COLO829 (cell line): Measurements from ENCODE around the gene STPG2.
A peak's percentile ranks its signal among the peaks of the same experiment; 100 is the strongest.

Source experiments
- DNase-seq: peaks from one replicate; pipeline ENCODE4 v3.0.0; 2012; ENCODE audit warnings: low spot score

The STPG2 gene

DNA sequence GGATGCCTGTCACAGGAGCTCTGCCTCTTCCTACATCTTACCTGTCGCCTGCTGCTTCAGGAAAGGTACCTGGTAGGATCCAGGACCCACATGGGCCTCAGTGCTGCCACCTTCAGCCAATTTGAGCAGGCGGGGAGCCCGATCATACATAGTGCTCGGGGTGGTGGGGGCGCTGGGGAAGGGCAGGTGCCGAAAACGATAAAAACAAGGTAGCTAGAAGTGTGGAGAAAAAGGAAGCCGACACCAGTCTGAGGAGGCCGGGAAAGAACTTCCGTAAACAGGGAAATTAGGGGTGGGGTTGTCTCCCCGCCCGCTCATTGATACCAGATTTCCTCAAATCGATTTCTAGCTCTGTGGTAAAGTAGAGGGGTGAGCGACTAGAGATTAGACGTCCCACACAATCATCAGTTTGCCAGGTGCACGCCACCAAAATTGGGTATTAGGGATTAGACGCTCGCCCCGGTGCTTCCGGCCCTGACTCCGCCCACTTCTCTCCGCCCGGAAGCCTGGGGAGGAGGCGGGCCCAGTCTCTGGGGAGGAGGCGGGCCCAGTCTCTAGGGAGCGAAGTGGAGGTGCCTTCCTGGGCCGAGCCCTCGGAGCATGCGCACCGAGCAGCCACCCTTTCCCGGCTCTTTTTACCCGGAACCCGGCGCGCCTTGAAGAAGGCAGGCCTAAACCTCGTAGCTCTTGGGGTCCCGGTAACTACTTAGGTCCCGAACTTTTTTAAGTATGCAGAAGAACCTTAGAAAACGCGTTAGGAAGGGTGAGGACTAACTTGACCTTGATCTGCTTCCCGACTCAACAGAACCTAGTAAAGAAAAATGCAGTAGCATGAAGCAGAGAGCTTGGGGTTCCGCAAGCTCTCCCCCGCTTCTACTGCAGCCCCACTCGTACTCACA lies at the start of gene STPG2:
Gene STPG2, minus strand, starts transcription at position 476 of the 899 bp plus-strand sequence.
- DNase-seq = peak; percentile 95

DNA sequence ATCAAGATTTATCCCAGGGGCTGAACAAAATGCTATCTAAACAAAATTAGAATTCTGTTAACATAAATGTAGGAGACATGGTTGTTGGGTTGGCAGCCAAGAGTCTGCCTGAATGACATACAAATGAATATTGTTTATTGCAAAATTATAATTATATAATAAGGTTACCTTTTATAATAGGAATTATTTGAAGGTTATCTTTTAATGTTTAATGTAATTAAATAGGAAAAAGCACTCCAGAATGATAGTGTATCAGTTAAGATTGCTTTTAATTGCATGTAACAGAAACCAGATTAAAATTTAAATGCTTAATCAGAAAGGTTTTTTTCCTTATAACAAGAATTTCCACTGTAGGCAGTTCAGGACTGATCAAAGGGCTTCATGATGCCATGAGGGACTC lies 42.0 kb upstream of the STPG2 start:
- DNase-seq = no peak

DNA sequence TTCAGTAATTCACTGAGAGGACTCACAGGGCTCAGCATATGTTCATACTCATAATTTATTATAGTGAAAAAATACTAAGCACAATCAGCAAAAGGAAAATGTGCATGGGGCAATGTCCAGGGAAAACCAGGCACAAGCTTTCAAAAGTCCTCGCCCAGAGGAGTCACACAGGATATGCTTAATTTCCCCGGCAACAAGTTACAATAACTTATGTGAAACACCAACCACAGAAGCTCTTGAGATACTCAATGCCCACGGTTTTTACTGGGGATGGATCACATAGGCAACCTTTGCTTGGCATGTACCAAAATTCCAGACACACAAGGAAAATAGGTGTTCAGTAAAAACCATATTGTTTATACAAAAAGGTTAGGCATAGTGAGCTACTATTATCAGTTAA lies 38.5 kb upstream of the STPG2 start:
- DNase-seq = no peak

DNA sequence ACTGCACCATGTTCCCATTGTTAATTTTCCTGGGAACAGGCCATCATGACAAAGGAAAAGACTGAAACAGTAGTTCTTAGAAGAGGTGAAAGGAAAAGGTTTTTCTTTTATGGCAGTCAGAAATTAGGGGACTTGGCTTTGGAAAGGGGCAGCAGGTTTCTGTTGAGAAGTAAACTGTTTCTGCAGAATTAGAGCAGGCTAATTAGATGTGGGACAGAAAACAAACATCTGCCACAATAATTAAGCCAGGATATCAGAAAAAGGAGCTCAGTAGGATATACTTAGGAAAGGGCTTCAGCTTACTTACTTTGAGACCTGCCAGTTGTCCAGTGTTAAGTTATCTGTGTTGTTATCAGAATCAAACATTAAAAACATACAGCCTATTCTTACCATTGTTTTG lies 36.7 kb upstream of the STPG2 start:
- no peak for DNase-seq

DNA sequence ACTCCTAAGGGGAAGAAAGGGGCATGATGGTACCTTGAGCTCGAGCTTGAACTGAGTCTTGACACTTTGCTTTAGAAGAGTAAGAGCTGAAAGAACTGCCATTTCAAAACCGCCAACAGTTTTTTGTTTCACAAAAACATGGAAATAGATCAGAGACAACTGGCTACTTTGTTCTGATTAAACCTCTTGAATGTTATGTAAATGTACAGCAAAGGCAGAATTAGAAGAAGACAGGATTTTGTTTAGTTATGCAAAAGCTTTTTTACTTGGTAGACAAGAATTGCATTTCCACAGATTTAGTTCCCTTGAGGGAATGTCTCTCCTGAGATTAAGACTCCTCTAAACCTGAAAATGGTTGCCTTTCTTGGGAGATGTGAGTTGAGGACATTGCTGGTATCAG lies 33.3 kb upstream of the STPG2 start:
- no peak for DNase-seq

DNA sequence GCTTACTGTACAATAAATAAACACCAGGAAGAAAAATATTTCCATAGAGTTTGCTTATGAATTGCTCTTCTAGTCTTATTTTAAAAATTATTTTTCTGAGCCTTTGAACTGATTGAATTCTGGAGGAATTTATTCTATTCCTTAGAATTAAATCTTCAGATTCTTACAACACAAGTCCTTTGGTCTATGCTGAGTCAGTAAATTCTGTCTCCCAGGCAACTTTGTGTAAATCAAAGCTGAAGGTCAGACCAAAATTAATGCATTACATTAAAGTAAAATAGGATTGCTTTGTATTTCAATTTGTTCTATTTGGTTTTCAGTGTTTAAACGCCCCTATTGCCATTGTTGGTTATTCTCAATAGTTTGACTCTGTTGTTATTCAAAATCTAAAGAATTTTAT lies 26.8 kb upstream of the STPG2 start:
- no peak for DNase-seq

DNA sequence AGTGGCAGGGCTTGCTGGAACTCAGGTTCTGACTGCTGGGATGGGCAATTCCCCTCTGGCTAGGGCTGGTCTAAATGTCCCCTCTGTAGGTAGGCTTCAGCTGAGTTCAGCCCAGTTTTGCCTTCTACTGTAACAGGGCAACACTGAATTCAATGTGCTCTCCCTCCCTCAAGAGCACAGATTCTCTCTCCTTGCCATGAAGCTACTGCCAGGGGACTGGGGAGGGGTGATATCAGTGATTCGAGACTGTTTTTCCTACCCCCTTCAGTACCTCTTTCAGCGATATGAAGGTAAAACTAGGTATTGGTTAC lies 23.4 kb upstream of the STPG2 start:
- no peak for DNase-seq

DNA sequence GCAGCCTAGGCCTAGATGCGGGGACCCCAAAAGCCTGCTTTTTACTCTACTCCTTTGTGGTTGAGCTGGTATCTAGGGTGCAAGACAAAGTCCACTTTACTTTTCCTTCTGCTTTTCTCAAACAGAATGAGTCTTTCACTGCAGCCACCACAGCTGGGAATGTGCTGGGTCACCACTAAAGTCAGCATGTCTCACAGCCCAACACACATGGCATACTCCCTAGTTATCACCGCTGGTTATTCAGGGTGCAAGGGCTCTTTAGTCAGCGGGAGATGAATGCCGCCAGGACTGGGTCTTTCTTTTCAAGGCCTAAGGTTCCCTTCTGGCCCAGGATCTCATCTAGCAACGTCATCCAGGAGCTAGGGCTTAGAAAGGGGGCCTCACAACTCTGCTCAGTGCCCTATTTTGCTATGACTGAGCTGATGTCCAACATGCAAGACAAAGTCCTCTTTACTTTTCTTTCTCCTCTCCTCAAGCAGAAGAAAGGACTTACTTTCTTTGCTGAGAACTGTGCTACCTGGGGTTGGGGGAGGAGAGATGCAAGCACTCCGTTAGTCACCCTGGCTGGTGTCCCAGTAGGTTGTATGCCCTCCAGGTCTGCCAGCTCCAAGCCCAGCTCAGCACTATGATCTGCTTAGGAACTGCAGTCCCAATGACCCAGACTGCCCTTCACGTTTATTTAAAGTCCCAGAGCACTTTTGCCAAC lies 22.9 kb upstream of the STPG2 start:
- no peak for DNase-seq

DNA sequence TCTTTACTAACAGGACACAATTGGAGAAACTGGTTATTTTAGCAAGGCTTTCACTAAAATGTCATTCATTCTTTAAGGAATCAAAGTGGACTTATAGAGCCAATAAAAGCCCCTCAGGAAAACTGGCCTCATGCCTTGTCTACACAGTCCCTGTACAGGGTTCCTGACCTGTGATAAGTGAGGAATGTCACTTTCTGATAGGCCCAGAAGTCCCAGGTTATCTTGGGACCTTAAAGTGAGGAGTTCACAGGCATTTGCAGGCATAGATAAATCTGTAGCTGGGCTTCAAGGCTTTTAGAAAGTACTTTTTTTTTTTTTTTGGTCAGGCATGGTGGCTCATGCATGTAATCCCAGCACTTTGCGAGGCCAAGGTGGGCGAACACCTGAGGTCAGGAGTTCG lies 19.4 kb upstream of the STPG2 start:
- DNase-seq = no peak

DNA sequence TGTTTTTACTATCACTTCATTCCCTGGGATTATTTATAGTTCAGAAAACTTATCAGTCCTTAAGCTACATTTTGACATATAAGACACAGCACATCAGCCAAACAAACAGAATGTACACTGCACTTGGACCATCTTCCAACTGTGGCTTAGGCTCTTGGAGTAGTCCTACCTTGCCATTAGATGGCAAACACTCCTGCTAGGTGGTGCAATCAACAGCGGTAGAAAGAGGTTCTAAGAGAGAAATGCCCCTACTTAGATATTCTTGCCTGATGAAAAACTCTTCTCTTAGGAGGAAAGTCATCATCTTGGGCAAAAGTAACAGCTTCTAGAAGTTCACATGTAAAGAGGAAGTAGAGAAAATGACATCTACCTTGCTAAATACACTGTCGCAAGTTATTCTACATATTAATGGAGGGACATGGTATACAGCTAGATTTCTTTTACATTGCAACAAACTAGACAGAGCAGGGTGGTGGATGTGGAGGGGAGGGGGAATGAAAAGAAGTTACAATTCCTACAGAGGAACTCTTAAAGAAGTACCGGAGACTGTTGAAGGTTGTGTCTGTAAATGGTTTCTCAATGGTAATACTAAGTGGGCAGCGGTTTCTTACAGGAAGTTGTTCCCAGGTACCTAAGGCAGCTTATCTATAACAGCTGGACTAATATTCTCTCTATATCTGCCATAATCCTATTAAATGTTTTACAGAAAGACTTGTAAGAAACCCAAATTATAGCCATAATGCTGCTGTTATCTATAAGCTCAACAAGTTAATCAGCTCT lies 8.1 kb upstream of the STPG2 start:
- DNase-seq = no peak

DNA sequence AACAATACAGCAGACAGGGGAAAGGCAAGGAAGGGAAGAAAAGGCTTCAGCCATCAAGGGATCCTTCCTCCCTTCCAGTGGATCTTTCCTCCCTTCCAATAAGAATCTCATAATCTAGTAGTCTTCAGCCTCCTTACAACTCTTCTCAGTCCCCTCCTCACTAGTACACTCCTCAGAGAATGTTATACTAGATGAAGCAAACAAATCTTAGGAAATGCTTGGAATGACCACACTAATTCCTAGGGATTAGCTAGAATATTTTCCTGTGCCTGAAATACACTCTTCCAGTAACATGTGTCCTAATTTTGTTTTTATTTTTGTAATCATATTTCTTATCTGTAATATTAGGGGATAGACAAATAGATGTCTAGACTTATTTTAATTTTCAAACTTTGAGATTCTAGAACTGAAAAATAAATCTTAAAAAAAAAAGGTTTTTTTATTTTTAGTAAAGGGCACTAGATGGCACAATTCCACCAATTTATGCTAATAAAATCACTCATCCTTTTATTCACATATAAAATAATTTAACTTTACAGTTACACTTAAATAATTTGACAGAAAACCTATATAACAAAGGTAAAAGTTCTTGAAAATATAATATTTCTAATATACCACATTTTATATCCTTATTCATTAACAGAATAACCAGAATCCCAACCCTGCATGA lies 7.0 kb upstream of the STPG2 start:
- DNase-seq = no peak

DNA sequence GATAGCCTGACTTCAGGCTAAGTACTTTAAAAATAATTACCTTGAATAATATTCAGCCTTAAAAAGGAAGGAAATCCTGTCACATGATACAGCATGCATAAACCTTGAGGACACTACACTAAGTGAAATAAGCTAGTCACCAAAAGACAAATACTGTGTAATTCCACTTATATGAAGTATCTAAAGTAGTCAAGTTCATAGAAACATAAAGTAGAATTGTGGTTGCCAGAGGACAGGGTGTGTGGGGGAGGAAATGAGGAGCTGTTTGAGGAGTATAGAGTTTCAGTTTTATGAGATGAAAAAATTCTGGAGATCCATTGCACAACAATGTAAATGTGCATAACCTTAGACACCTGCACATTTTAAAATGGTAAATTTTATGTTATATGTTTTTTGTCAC lies 5.6 kb upstream of the STPG2 start:
- DNase-seq = no peak

DNA sequence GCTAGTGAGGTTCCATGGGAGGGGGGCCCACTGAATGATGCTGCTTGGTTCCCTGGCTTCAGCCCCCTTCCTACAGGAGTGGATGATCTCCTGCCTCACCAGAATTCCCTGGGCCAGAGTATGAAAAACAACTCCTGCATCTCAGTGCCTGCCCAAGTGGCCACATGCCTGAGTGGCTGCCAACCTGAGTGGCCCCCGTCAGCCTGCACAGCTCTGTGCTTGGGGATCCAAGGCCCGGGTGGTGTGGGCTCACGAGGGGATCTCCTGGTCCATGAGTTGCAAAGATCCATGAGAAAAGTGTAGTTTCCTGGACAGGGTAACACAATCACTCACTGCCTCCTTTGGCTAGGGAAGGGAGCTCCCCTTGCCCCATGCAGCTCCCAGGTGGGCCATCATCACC lies 17.1 kb downstream of the STPG2 start:
- no peak for DNase-seq

DNA sequence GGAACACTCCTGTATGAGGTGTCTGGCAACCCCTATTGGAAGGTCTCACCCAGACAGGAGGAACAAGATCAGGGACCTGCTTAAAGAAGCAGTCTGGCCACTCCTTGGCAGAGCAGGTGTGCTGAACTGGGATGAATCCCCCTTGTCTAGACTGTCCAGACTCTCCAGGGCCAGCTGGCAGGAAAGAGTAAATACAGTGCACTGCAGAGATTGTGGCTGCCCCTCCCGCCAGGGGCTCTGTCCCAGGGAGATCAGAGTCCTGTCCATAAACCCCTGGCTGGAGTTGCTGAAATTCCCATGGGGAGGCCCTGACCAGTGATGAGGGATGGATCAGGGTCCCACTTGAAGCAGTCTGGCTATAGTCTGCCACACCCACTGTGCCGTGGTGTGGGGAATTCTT lies 17.7 kb downstream of the STPG2 start:
- DNase-seq = no peak

DNA sequence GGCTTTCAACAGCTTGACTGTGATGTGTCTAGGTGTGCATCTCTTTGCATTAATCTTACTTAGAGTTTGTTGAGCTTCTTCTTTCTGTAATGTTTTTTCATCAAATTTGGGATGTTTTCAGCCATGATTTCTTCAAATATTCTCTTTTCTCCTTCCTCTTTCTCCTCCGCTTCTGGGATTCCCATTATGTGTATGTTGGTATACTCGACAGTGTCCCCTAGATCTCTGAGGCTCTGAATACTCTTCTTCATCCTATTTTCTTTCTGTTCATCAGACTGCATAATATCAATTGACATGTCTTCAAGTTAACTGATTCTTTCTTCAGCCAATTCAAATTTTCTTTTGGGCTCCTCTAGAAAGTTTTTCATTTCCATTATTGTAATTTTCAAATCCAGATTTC lies 25.9 kb downstream of the STPG2 start:
- no peak for DNase-seq

DNA sequence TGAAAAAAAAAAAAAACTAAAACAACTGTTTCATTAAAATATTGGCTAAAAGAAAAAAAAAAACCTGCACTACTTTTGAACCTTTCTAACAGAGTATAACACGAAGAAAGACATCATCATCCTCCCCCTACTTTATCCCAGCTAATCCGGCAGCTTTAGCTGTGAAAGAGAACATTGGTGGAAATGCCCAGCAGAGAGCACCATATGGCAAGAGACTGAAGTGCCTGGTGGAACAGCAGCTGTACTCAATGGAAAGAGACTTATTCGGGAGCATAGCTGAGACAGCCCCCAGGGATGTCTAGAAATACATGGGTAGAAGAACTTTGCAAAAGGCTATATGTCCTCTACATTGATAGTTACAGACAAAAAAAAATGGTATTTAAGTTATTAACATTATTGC lies 30.3 kb downstream of the STPG2 start:
- DNase-seq = peak; percentile 4

DNA sequence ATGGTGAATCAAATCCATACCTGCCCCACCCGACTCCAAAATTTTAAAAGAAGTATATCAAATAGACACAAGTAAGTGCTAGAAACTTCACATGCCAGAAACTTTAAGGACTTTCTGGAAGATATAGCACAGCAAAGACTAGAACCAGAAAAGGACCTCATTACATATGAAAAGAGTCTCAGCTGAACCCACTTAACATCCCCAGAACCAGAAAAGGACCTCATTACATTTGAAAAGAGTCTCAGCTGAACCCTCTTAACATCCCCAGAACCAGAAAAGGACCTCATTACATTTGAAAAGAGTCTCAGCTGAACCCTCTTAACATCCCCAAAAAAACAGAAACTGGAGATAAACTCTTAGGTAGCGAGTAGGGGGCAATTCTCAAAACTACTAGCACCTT lies 32.3 kb downstream of the STPG2 start:
- no peak for DNase-seq

DNA sequence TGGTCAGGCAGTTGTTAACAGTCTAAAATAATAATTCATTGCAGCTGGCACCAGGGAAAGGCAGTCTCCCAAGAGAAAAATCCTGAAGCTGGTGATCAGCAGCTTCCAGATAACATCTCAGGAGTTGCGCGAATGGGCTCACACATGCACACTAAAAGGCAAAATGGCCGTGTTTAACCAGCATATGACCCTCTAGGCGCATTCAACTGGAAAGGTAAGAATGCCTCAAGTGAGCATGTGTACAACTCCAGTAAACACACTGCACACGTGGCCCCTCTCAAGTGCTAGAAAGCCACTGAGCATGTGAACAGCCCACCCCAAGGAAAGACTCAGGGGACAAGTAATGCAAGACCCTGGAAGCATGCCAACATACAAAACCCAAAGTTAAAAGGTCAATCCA lies 33.1 kb downstream of the STPG2 start:
- DNase-seq = no peak

DNA sequence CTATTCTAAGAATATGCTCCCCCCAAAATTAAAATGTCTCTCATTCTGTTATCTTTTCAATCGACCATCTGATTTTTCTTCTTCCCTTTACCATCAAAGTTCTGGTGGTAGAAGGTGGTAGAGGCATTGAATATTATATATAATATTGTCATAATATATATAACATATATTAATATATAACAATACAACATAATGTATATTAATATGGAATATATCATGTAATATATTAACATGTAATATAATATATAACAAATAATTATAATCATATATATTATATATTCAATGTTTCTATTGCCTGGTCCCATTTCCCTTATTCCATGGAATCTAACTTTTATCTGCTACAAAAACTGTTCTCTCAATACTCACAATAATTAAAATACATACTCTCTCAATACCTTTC lies 40.6 kb downstream of the STPG2 start:
- no peak for DNase-seq

DNA sequence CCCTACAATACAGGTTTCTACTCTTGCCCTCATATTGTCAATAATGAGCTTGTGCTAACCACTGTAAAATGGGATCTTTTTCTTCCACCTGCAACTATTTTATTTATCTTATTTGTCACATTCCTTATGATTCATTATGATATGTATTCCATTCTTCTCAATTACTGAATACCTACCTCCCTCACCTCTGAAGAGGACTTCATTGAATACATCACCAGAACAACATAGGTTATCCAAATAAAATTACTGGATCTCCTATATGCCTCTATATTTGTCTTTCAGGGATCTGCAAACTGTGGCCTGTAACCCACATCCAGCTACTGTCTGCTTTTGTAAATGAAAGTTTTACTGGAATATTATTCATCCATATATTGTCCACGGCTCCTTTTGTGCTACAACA lies 41.3 kb downstream of the STPG2 start:
- DNase-seq = no peak

DNA sequence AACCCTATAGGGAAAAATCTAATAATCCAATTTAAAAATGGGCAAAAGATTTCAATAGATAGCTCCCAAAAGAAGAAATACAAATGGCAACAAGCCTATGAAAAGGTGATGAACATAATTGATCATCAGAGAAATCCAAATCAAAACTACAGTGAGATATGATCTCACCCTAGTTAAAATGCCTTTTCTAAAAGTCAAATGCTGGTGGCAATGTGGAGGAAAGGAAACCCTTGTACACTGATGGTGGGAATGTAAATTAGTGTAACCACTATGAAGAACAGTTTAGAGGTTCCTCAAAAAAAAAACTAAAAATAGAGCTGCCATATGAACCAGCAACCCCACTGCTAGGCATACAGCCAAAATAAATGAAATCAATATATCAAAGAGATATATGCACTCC lies 44.5 kb downstream of the STPG2 start:
- no peak for DNase-seq

DNA sequence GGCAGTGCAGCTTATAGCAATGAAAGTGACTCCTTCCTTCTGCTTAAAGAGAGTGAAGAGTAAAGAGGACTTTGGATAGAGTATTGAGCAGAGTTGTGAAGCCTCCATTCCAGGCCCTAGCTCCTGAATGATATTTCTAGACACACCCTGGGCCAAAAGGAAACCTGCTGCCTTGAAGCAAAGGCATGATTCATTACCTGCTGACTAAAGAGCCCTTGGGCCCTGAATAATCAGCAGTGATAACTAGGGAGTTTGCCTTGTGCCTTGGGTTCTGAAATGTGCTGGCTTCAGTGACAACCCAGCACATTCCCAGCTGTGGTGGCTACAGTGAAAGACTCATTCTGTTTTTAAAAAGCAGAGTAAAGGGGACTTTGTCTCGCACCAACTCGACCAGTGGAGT lies 49.2 kb downstream of the STPG2 start:
- no peak for DNase-seq

DNA sequence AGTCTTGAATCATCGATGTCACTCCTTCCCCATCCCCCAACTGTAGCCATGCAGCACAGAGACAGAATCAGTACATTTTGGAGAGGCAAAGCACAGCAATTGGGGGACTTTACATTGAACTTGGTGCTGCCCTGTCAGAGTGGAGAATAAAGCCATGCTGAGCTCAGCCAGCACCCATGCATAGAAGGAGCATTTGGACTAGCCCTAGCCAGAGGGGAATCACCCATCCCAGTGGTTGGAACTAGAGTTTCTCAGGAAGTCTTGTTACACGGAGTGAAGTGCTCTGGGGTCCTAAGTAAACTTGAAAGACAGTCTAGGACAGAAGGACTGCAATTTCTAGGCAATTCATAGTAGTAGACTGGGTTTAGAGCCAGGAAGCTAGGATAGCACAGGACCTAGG lies 49.6 kb downstream of the STPG2 start:
- no peak for DNase-seq
